Gastrocnemius medialis (tissue), 4 donors: ENCODE data around the gene CMKLR1. TPM values are rescaled to one million over a fixed set of nuclear protein-coding genes. Genes with fewer than 3 reads are reported as not detected.

Experiments
- ATAC-seq, 2 donors: fragments of 150-250 bp; one replicate each; pipeline ENCODE4 v1.9.1; 2016
- DNase-seq, 2 donors: peaks; one replicate each; pipeline ENCODE4 v3.0.0-alpha.2; 2019
- H3K27ac ChIP-seq, 4 donors: fragments of 200-600 bp; sonication (generic); 1 replicate in 1 of 4; 2 replicates in 3 of 4; pipeline ENCODE4 v1.5.1; 2016 to 2018; ENCODE audit warnings: mild to moderate bottlenecking in 2 of 4, moderate library complexity in 1 of 4
- H3K27me3 ChIP-seq, 3 donors: fragments of 200-600 bp; sonication (generic) in 2 of 3; 1 replicate in 1 of 3; 2 replicates in 2 of 3; pipeline versions ENCODE4 v1.5.1 to v1.6.0; 2016 to 2019; ENCODE audit warnings: mild to moderate bottlenecking in 1 of 3, moderate library complexity in 1 of 3
- H3K36me3 ChIP-seq, 2 donors: fragments of 200-600 bp; sonication (generic) in 1 of 2; one replicate each; pipeline ENCODE4 v1.5.1; 2017 to 2018
- H3K4me1 ChIP-seq, 2 donors: fragments of 200-600 bp; sonication (generic) in 1 of 2; one replicate each; pipeline ENCODE4 v1.5.1; 2016 to 2017; ENCODE audit warnings: mild to moderate bottlenecking in 2 of 2
- H3K4me3 ChIP-seq, 4 donors: fragments of 200-600 bp; sonication (generic) in 3 of 4; 1 replicate in 1 of 4; 2 replicates in 3 of 4; pipeline ENCODE4 v1.5.1; 2016 to 2019; ENCODE audit warnings: mild to moderate bottlenecking in 2 of 4
- H3K9me3 ChIP-seq, 3 donors: fragments of 200-600 bp; sonication (generic) in 2 of 3; 1 replicate in 1 of 3; 2 replicates in 2 of 3; pipeline ENCODE4 v1.5.1; 2016 to 2019
- POLR2A ChIP-seq, 2 donors: fragments of 450-650 bp; IDR thresholded peaks; one replicate each; pipeline ENCODE4 v1.6.1; 2017; ENCODE audit warnings: antibody characterized with exemption in 2 of 2, mild to moderate bottlenecking in 2 of 2, moderate library complexity in 2 of 2
- in situ Hi-C, 4 donors: fragments of 200-750 bp; cut with MboI; loops; one replicate each; pipeline versions ENCODE4 v1.15.0 to v1.8.0; 2017; ENCODE audit warnings: low sequenced_read_pairs in 4 of 4
- intact Hi-C: fragments of 100-400 bp; cut with DNase I; formaldehyde crosslinking; loops from one replicate; pipeline ENCODE4 v1.15.1; 2023; ENCODE audit warnings: low total_unique reads
- total RNA-seq, 4 donors: library from RNA; depleted of rRNA; stranded (reverse); fragments of >200 nt; gene quantifications; one replicate each; pipeline versions ENCODE4 v1.1.0 to v1.2.3, GENCODE V29; 2016
- TF ChIP-seq, protein P1 (sequence below), 5 experiments: fragments of 450-650 bp in 3 of 5; fragments of 200-600 bp in 2 of 5; sonication (generic) in 2 of 5; IDR thresholded peaks in 4 of 5; conservative IDR thresholded peaks in 1 of 5; 1 replicate in 4 of 5; 2 replicates in 1 of 5; pipeline ENCODE4 v1.5.1; 2016 to 2019; ENCODE audit warnings: antibody characterized with exemption in 5 of 5, mild to moderate bottlenecking in 3 of 5, moderate library complexity in 3 of 5

The CMKLR1 gene
- total RNA-seq, 4 donors from 2014 or later = 2.5 to 5.6 (median 4.4) TPM

GRCh38 chr12:108364879-108365278 is 25.8 kb upstream of the CMKLR1 start:
- no peak overlapping the region for H3K27ac ChIP-seq
- in situ Hi-C loops = no loop called here
- no peaks in the 10 kb centered on the region for H3K4me1 ChIP-seq
- DNase-seq = no peak
- no peaks in the 10 kb centered on the region for H3K27me3 ChIP-seq
- intact Hi-C loops = no loop called here
- H3K4me3 ChIP-seq = no peak overlapping the region
- TF ChIP-seq, protein P1, sequence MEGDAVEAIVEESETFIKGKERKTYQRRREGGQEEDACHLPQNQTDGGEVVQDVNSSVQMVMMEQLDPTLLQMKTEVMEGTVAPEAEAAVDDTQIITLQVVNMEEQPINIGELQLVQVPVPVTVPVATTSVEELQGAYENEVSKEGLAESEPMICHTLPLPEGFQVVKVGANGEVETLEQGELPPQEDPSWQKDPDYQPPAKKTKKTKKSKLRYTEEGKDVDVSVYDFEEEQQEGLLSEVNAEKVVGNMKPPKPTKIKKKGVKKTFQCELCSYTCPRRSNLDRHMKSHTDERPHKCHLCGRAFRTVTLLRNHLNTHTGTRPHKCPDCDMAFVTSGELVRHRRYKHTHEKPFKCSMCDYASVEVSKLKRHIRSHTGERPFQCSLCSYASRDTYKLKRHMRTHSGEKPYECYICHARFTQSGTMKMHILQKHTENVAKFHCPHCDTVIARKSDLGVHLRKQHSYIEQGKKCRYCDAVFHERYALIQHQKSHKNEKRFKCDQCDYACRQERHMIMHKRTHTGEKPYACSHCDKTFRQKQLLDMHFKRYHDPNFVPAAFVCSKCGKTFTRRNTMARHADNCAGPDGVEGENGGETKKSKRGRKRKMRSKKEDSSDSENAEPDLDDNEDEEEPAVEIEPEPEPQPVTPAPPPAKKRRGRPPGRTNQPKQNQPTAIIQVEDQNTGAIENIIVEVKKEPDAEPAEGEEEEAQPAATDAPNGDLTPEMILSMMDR (IDR thresholded peaks at IDR 0.05 in 4 of 5, conservative IDR thresholded peaks at IDR 0.05 in 1 of 5) = no peak
- no peak for TF ChIP-seq POLR2A (IDR thresholded peaks at IDR 0.05)
- no peaks in the 10 kb centered on the region for H3K36me3 ChIP-seq
- H3K9me3 ChIP-seq = no peaks in the 10 kb centered on the region
- no peak for ATAC-seq

GRCh38 chr12:108363565-108363964 is 24.5 kb upstream of the CMKLR1 start:
- H3K27ac ChIP-seq = no peak overlapping the region
- no peaks in the 10 kb centered on the region for H3K9me3 ChIP-seq
- no peak for TF ChIP-seq POLR2A (IDR thresholded peaks at IDR 0.05)
- TF ChIP-seq, protein P1 (IDR thresholded peaks at IDR 0.05 in 4 of 5, conservative IDR thresholded peaks at IDR 0.05 in 1 of 5) = no peak
- ATAC-seq = no peak
- H3K36me3 ChIP-seq = no peaks in the 10 kb centered on the region
- no peaks in the 10 kb centered on the region for H3K4me1 ChIP-seq
- H3K27me3 ChIP-seq = no peaks in the 10 kb centered on the region
- intact Hi-C loops = no loop called here
- in situ Hi-C loops = no loop called here
- DNase-seq = no peak
- H3K4me3 ChIP-seq = no peak overlapping the region

- Histone ChIP-seq H3K4me3 (no peak overlapping the region), H3K27ac (no peak overlapping the region), H3K9me3 (no peaks in the 10 kb centered on the region), H3K27me3 (no peaks in the 10 kb centered on the region), H3K4me1 (no peaks in the 10 kb centered on the region), H3K36me3 (no peaks in the 10 kb centered on the region)
- in situ Hi-C loops = no loop called here
- intact Hi-C loops = no loop called here
- DNase-seq (no peak), ATAC-seq (no peak)
- TF ChIP-seq POLR2A (IDR thresholded peaks at IDR 0.05) = no peak
Observed at GRCh38 chr12:108363165-108363564, 24.1 kb upstream of the CMKLR1 start.

GRCh38 chr12:108361606-108362005 is 22.5 kb upstream of the CMKLR1 start:
- Histone ChIP-seq H3K4me3 (no peak overlapping the region), H3K27me3 (no peaks in the 10 kb centered on the region), H3K9me3 (no peaks in the 10 kb centered on the region), H3K27ac (no peak overlapping the region), H3K4me1 (no peaks in the 10 kb centered on the region), H3K36me3 (no peaks in the 10 kb centered on the region)
- TF ChIP-seq, protein P1 (IDR thresholded peaks at IDR 0.05 in 4 of 5, conservative IDR thresholded peaks at IDR 0.05 in 1 of 5) = no peak
- no peak for TF ChIP-seq POLR2A (IDR thresholded peaks at IDR 0.05)
- in situ Hi-C loops = no loop called here
- intact Hi-C loops = no loop called here
- ATAC-seq (no peak), DNase-seq (no peak)

GRCh38 chr12:108360487-108360886 is 21.4 kb upstream of the CMKLR1 start:
- Histone ChIP-seq H3K9me3 (no peaks in the 10 kb centered on the region), H3K27ac (no peak overlapping the region), H3K4me1 (no peaks in the 10 kb centered on the region), H3K4me3 (no peak overlapping the region), H3K27me3 (no peaks in the 10 kb centered on the region), H3K36me3 (no peaks in the 10 kb centered on the region)
- ATAC-seq (no peak), DNase-seq (no peak)
- intact Hi-C loops = no loop called here
- in situ Hi-C loops = no loop called here
- TF ChIP-seq, protein P1 (IDR thresholded peaks at IDR 0.05 in 4 of 5, conservative IDR thresholded peaks at IDR 0.05 in 1 of 5) = no peak
- TF ChIP-seq POLR2A (IDR thresholded peaks at IDR 0.05) = no peak
